Esophagus squamous epithelium (tissue), 5 donors: ENCODE data around the gene PCSK4. TPM values are rescaled to one million over a fixed set of nuclear protein-coding genes. Genes with fewer than 3 reads are reported as not detected.
"Not testable (repeated sequence)": the region's sequence is repeated elsewhere in the genome, so short reads cannot be mapped to it uniquely, and the experiment has no call there.

Source experiments
- DNase-seq: peaks from one replicate; lab custom pipeline; 2025; lab: John Stamatoyannopoulos, UW
- H3K27ac ChIP-seq, 4 donors: fragments of 200-600 bp; sonication (generic); one replicate each; pipeline ENCODE4 v1.5.1; 2016 to 2019; ENCODE audit warnings: mild to moderate bottlenecking in 1 of 4
- H3K27me3 ChIP-seq, 4 donors: fragments of 200-600 bp; sonication (generic); 1 replicate in 3 of 4; 2 replicates in 1 of 4; pipeline versions ENCODE4 v1.5.1 to v1.6.0; 2017 to 2021; ENCODE audit warnings: antibody characterized with exemption in 1 of 4
- H3K36me3 ChIP-seq, 3 donors: fragments of 200-600 bp; sonication (generic); one replicate each; pipeline ENCODE4 v1.5.1; 2016 to 2019
- H3K4me1 ChIP-seq, 3 donors: fragments of 200-600 bp; sonication (generic); one replicate each; pipeline ENCODE4 v1.5.1; 2017 to 2019
- H3K4me3 ChIP-seq, 4 donors: fragments of 200-600 bp; sonication (generic); 1 replicate in 3 of 4; 2 replicates in 1 of 4; pipeline ENCODE4 v1.5.1; 2016 to 2019; ENCODE audit warnings: mild to moderate bottlenecking in 2 of 4, moderate library complexity in 1 of 4
- H3K9me3 ChIP-seq, 3 donors: fragments of 200-600 bp; sonication (generic); one replicate each; pipeline ENCODE4 v1.5.1; 2016 to 2019
- POLR2A ChIP-seq, 4 donors: fragments of 450-650 bp; IDR thresholded peaks; one replicate each; pipeline ENCODE4 v1.6.1; 2017; ENCODE audit warnings: antibody characterized with exemption in 4 of 4, mild to moderate bottlenecking in 4 of 4, moderate library complexity in 3 of 4
- WGBS, 2 donors: methylation state at CpG; one replicate each; pipeline ENCODE4 v1.1.5; 2018; 5-methylcytosine and 5-hydroxymethylcytosine counted together
- intact Hi-C: fragments of 100-400 bp; cut with DNase I; formaldehyde crosslinking; loops from one replicate; pipeline ENCODE4 v1.15.0; 2022
- total RNA-seq, 4 donors: library from RNA; depleted of rRNA; stranded (reverse); fragments of >200 nt; gene quantifications; one replicate each; pipeline ENCODE4 v1.1.0, GENCODE V29; 2016
- TF ChIP-seq, protein P1 (sequence below), 6 experiments: fragments of 450-650 bp in 4 of 6; fragments of 200-600 bp in 2 of 6; sonication (generic) in 2 of 6; IDR thresholded peaks; one replicate each; pipeline ENCODE4 v1.5.1; 2016 to 2019; ENCODE audit warnings: antibody characterized with exemption in 6 of 6, mild to moderate bottlenecking in 4 of 6, moderate library complexity in 4 of 6
- donor health status: DM: yes; HTN: yes; CAD: no.

Gene PCSK4
- total RNA-seq, 4 donors from 2014 or later, result 0.35 to 5.5 (median 1.1) TPM

GRCh38 chr19:1445185-1445931 is 44.8 kb downstream of the PCSK4 start:
- WGBS, 2 donors, result 1 to 3% methylated on average over 14 to 29 of the region's 70 CpGs
- Histone ChIP-seq H3K4me1 (peaks cover 26 to 61% (median 32%) of the 10 kb centered on the region in 3 donors), H3K27ac (peak overlapping the region in 1 of 4 donors; percentile 23), H3K27me3 (peaks cover 26 to 52% (median 30%) of the 10 kb centered on the region in 4 donors), H3K4me3 (peak overlapping the region; percentile 14 to 54 (median 32)), H3K9me3 (no peaks in the 10 kb centered on the region), H3K36me3 (peaks cover 15 to 27% (median 19%) of the 10 kb centered on the region in 3 donors)
- intact Hi-C loops, result no loop called here
- TF ChIP-seq, protein P1, sequence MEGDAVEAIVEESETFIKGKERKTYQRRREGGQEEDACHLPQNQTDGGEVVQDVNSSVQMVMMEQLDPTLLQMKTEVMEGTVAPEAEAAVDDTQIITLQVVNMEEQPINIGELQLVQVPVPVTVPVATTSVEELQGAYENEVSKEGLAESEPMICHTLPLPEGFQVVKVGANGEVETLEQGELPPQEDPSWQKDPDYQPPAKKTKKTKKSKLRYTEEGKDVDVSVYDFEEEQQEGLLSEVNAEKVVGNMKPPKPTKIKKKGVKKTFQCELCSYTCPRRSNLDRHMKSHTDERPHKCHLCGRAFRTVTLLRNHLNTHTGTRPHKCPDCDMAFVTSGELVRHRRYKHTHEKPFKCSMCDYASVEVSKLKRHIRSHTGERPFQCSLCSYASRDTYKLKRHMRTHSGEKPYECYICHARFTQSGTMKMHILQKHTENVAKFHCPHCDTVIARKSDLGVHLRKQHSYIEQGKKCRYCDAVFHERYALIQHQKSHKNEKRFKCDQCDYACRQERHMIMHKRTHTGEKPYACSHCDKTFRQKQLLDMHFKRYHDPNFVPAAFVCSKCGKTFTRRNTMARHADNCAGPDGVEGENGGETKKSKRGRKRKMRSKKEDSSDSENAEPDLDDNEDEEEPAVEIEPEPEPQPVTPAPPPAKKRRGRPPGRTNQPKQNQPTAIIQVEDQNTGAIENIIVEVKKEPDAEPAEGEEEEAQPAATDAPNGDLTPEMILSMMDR (IDR thresholded peaks at IDR 0.05), result peak; percentile 73 to 95 (median 92)
- no peak for TF ChIP-seq POLR2A (IDR thresholded peaks at IDR 0.05)
- DNase-seq, result no peak

DNA sequence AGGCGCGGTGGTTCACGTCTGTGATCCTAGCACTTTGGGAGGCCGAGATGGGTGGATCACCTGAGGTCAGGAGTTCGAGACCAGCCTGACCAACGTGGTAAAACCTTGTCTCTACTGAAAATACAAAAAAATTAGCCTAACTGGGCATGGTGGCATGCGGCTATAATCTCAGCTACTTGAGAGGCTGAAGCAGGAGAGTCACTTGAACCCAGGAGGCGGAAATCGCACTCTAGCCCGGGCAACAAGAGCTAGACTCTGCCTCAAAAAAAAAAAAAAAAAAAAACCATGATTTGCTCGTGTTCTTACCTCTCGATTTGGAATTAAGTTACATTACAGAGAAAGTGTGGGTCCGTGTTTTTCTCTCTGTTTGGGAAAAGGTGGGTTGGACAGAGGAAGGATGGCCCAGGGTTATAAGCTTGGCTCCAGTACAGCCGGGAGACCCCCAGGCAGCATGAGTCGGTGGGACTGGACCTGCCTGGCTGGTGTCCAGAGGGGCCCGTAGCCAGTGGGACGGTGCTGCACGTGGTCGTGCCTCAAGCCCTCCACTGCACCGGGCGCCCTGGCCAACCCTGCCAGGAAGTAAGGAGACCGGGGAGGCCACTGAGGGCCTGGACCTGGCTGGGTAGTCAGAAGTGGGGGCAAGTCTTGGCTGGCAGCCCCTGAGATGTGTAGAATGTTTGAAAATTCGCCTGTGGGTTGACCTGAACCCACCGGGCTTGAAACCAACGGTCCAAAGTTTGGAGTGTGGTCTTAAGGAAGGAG is 48.3 kb downstream of the PCSK4 start:
- intact Hi-C loops, result no loop called here
- Histone ChIP-seq H3K4me3 (no peak overlapping the region), H3K27me3 (peaks cover 5 to 17% (median 9%) of the 10 kb centered on the region in 4 donors), H3K9me3 (no peaks in the 10 kb centered on the region), H3K36me3 (peaks cover 25 to 38% (median 25%) of the 10 kb centered on the region in 3 donors), H3K4me1 (peaks cover 44 to 77% (median 48%) of the 10 kb centered on the region in 3 donors), H3K27ac (no peak overlapping the region)
- TF ChIP-seq, protein P1 (IDR thresholded peaks at IDR 0.05), result no peak
- no peak for TF ChIP-seq POLR2A (IDR thresholded peaks at IDR 0.05)
- no peak for DNase-seq
- WGBS, 2 donors, result 76 to 77% methylated on average over 17 to 20 of the region's 25 CpGs

DNA sequence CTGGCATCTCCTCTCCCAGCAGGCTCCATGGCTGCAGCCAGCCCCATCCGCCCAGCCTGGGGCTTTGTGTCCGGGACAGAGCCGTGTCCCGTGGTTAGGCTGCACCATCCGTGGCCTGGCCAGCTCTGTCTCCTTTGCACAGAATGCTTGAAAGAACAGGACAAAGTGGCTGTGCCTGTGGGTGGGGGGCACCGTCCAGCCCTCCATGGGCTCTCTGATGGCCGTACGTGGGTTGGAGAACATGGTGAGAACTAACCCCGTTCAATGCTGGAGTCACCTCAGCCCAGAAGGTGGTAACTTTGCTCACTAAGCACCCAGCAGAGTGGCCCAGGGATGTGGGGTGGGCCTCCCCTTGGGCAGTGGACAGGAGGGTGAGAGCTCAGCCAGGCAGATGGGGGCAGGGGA is 49.1 kb downstream of the PCSK4 start:
- H3K9me3 ChIP-seq, result no peaks in the 10 kb centered on the region
- WGBS, 2 donors, result 80% methylated on average over 1 of the region's 9 CpGs; no CpG with 5 or more reads in 1 of the 2 donors
- peaks cover 25 to 43% (median 25%) of the 10 kb centered on the region in 3 donors for H3K36me3 ChIP-seq
- no peak overlapping the region for H3K27ac ChIP-seq
- intact Hi-C loops, result no loop called here
- no peak for TF ChIP-seq POLR2A (IDR thresholded peaks at IDR 0.05)
- TF ChIP-seq, protein P1 (IDR thresholded peaks at IDR 0.05), result no peak
- H3K4me1 ChIP-seq, result peaks cover 37 to 74% (median 39%) of the 10 kb centered on the region in 3 donors
- peaks cover 0 to 9% (median 2%) of the 10 kb centered on the region in 4 donors for H3K27me3 ChIP-seq
- H3K4me3 ChIP-seq, result no peak overlapping the region
- no peak for DNase-seq

- WGBS, 2 donors, result 68% methylated on average over 6 of the region's 15 CpGs; no CpG with 5 or more reads in 1 of the 2 donors
- no peaks in the 10 kb centered on the region for H3K9me3 ChIP-seq
- H3K4me1 ChIP-seq, result peaks cover 32 to 68% (median 34%) of the 10 kb centered on the region in 3 donors
- H3K4me3 ChIP-seq, result peak overlapping the region in 2 of 4 donors; percentile 67 to 95
- peaks cover 0 to 3% (median 0%) of the 10 kb centered on the region in 4 donors for H3K27me3 ChIP-seq
- no peak overlapping the region for H3K27ac ChIP-seq
- TF ChIP-seq, protein P1 (IDR thresholded peaks at IDR 0.05), result no peak
- no peak for TF ChIP-seq POLR2A (IDR thresholded peaks at IDR 0.05)
- peaks cover 25 to 49% (median 25%) of the 10 kb centered on the region in 3 donors for H3K36me3 ChIP-seq
- intact Hi-C loops, result no loop called here
- no peak for DNase-seq
Measured at GRCh38 chr19:1440418-1440801, 49.7 kb downstream of the PCSK4 start.

DNA sequence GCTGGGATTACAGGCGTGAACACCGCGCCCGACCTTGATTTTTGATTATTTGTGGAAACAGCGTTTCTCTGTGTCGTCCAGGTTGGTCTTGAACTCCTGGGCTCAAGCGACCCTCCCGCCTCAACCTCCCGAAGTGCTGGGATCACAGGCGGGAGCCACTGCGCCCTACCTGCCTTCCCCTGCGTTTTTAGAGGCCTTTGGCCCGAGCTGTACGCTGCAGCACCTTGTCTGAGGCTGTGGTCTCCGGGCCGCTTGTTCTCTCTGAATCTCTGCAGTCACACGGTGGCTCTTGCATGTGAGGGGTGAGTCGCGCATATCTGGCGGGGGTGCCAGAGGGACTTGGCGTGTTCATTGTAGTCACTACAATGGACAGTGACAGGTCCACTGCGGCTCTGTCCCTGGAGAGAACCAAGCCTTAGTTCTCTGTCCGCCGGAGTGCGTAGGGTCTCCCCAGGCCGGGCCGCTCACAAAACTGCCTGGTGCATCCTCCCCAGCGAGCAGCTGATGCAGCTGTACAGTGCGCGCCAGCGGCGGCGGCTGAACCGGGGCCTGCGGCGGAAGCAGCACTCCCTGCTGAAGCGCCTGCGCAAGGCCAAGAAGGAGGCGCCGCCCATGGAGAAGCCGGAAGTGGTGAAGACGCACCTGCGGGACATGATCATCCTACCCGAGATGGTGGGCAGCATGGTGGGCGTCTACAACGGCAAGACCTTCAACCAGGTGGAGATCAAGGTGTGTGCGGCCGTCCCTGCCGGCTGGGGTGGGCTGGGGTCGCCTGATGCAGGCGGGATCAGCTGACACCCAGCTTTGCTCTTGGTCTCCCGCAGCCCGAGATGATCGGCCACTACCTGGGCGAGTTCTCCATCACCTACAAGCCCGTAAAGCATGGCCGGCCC is 50.4 kb downstream of the PCSK4 start:
- intact Hi-C loops, result not testable (repeated sequence)

More for the DNA sequence above, 50.4 kb downstream of the PCSK4 start:
- Histone ChIP-seq H3K27ac (peak overlapping the region; percentile 7 to 91 (median 86)), H3K36me3 (peaks cover 25 to 55% (median 27%) of the 10 kb centered on the region in 3 donors), H3K4me1 (peaks cover 28 to 62% (median 28%) of the 10 kb centered on the region in 3 donors), H3K4me3 (peak overlapping the region; percentile 67 to 95 (median 90))
- H3K27me3 ChIP-seq, H3K9me3 ChIP-seq, DNase-seq: not testable (repeated sequence)
- WGBS, 2 donors, result 29 to 57% methylated on average over 13 to 22 of the region's 57 CpGs
